A549 (cell line): Measurements from ENCODE around the gene PRIMA1. TPM values are rescaled to one million over a fixed set of nuclear protein-coding genes. Genes with fewer than 3 reads are reported as not detected.
A peak's percentile ranks its signal among the peaks of the same experiment; 100 is the strongest.

ENCODE experiments used
- ATAC-seq, 2 experiments: fragments of 200-7000 bp in 1 of 2; fragments of >200 bp in 1 of 2; cut with Nextera tagmentation in 1 of 2; cut with Tn5 transposase in 1 of 2; 3 replicates each; pipeline versions ENCODE4 v1.8.0 to v1.9.1; 2018 to 2020; ENCODE audit warnings: mild to moderate bottlenecking in 1 of 2, moderate library complexity in 1 of 2
- CTCF ChIA-PET: fragments of 300-600 bp; sonication (Branson Sonifier 250); formaldehyde crosslinking; extraction: SDS; loops from one replicate; lab custom pipeline; 2021; ENCODE audit warnings: antibody characterized with exemption, inconsistent platforms; lab: Yijun Ruan, JAX
- POLR2A ChIA-PET: fragments of 350-600 bp; formaldehyde crosslinking; extraction: SDS; loops from one replicate; lab custom pipeline; 2021; ENCODE audit warnings: antibody characterized with exemption, inconsistent platforms; lab: Yijun Ruan, JAX
- DNase-seq, 2 experiments: peaks; one replicate each; pipeline versions ENCODE4 v3.0.0 to v3.0.0-alpha.2; 2011 to 2016; ENCODE audit warnings: low read depth in 1 of 2, low spot score in 1 of 2
- FAIRE-seq: peaks from 2 replicates; lab custom pipeline; 2011; peaks lifted over from hg19 to GRCh38; lab: Jason Lieb, UNC
- H3K27ac ChIP-seq, 2 experiments: fragments of >200 bp; sonication (Bioruptor Twin); formaldehyde crosslinking; 3 replicates each; pipeline ENCODE4 v1.5.1; 2016 to 2017
- H3K4me1 ChIP-seq: fragments of >200 bp; sonication (Bioruptor Twin); formaldehyde crosslinking; 3 replicates; pipeline ENCODE4 v1.6.1; 2016
- H3K4me2 ChIP-seq: fragments of >200 bp; sonication (Bioruptor Twin); formaldehyde crosslinking; 3 replicates; pipeline ENCODE4 v1.6.1; 2016
- H3K4me3 ChIP-seq: fragments of >200 bp; sonication (Bioruptor Twin); formaldehyde crosslinking; 3 replicates; pipeline ENCODE4 v1.5.1; 2016
- H3K9me3 ChIP-seq: fragments of >200 bp; sonication (Bioruptor Twin); formaldehyde crosslinking; 3 replicates; pipeline ENCODE4 v1.6.1; 2016
- EP300 ChIP-seq, 2 experiments: fragments of >200 bp; sonication (Bioruptor Twin); formaldehyde crosslinking; IDR thresholded peaks; 2 replicates in 1 of 2; 3 replicates in 1 of 2; pipeline ENCODE4 v1.6.1; 2016 to 2017
- FOSB ChIP-seq: fragments of 250-450 bp; sonication (Bioruptor Pico); IDR thresholded peaks from 2 replicates; pipeline ENCODE4 v1.5.0; 2020; ENCODE audit warnings: mild to moderate bottlenecking, moderate library complexity
- FOSL2 ChIP-seq, 2 experiments: fragments of 450-650 bp in 1 of 2; fragments of >200 bp in 1 of 2; sonication (Bioruptor Twin) in 1 of 2; formaldehyde crosslinking; IDR thresholded peaks; 2 replicates each; pipeline versions ENCODE4 v1.5.0 to v1.6.1; 2016 to 2020; ENCODE audit warnings: mild to moderate bottlenecking in 1 of 2, moderate library complexity in 1 of 2
- GATA3 ChIP-seq: IDR thresholded peaks from 2 replicates; pipeline ENCODE4 v1.6.1; 2012; ENCODE audit warnings: borderline replicate concordance
- HEYL ChIP-seq: fragments of 250-450 bp; sonication (Bioruptor Pico); IDR thresholded peaks from 2 replicates; pipeline ENCODE4 v1.8.0; 2021; ENCODE audit warnings: mild to moderate bottlenecking, moderate library complexity
- HOXA7 ChIP-seq: fragments of 250-450 bp; sonication (Bioruptor Pico); IDR thresholded peaks from 2 replicates; pipeline ENCODE4 v1.5.0; 2020; ENCODE audit warnings: mild to moderate bottlenecking, moderate library complexity
- JUNB ChIP-seq: fragments of >200 bp; sonication (Bioruptor Twin); formaldehyde crosslinking; IDR thresholded peaks from 2 replicates; pipeline ENCODE4 v1.6.1; 2016
- RFX5 ChIP-seq: fragments of 450-650 bp; IDR thresholded peaks from 2 replicates; pipeline ENCODE4 v1.7.1; 2014; ENCODE audit warnings: antibody characterized with exemption, mild to moderate bottlenecking, moderate library complexity
- RNF2 ChIP-seq: fragments of 200-600 bp; sonication (generic); IDR thresholded peaks from 2 replicates; pipeline ENCODE4 v1.6.1; 2016; ENCODE audit warnings: low read depth, mild to moderate bottlenecking, antibody characterized with exemption, moderate library complexity, borderline replicate concordance
- TP53 ChIP-seq: fragments of 250-450 bp; sonication (Bioruptor Pico); IDR thresholded peaks from 2 replicates; pipeline ENCODE4 v1.5.0; 2021; ENCODE audit warnings: mild to moderate bottlenecking, moderate library complexity
- ZC3H11A ChIP-seq: fragments of 450-650 bp; IDR thresholded peaks from 2 replicates; pipeline ENCODE4 v1.6.1; 2014; ENCODE audit warnings: antibody characterized with exemption, mild to moderate bottlenecking
- ZSCAN20 ChIP-seq: fragments of 250-450 bp; sonication (Bioruptor Pico); IDR thresholded peaks from 2 replicates; pipeline ENCODE4 v1.8.0; 2022; ENCODE audit warnings: mild to moderate bottlenecking, moderate library complexity
- WGBS: methylation state at CpG from one replicate; pipeline ENCODE4 v1.1.6; 2017; ENCODE audit errors: missing lambda C conversion rate; 5-methylcytosine and 5-hydroxymethylcytosine counted together
- polyA plus RNA-seq, 4 experiments: library from polyadenylated mRNA; depleted of rRNA in 3 of 4; stranded (reverse); fragments of >200 nt; fragmentation: RNase III in 1 of 4; extraction: RNeasy Plus Mini Kit Qiagen cat#74134 plus additional on column Dnase treatment in 1 of 4; gene quantifications; 2 replicates in 3 of 4; 3 replicates in 1 of 4; pipeline ENCODE4 v1.2.3, GENCODE V29; 2011 to 2017
- TF ChIP-seq, protein P1 (sequence below): fragments of >200 bp; sonication (Bioruptor Twin); formaldehyde crosslinking; IDR thresholded peaks from 2 replicates; pipeline ENCODE4 v1.6.1; 2016
- TF ChIP-seq, protein P2 (sequence below): fragments of 250-450 bp; sonication (Bioruptor Pico); IDR thresholded peaks from 2 replicates; pipeline ENCODE4 v1.5.0; 2020; ENCODE audit warnings: low read depth, mild to moderate bottlenecking, moderate library complexity
- TF ChIP-seq, protein P3 (sequence below): fragments of 250-450 bp; sonication (Bioruptor Pico); IDR thresholded peaks from 2 replicates; pipeline ENCODE4 v1.5.0; 2021; ENCODE audit warnings: mild to moderate bottlenecking, moderate library complexity, borderline replicate concordance
- TF ChIP-seq, protein P4 (sequence below): fragments of >200 bp; sonication (Bioruptor Twin); formaldehyde crosslinking; IDR thresholded peaks from 3 replicates; pipeline ENCODE4 v1.5.1; 2016

Gene PRIMA1
- polyA plus RNA-seq, 2 of the 4 experiments (the other 2 are of a cell fraction): 0.14 to 0.17 TPM

DNA sequence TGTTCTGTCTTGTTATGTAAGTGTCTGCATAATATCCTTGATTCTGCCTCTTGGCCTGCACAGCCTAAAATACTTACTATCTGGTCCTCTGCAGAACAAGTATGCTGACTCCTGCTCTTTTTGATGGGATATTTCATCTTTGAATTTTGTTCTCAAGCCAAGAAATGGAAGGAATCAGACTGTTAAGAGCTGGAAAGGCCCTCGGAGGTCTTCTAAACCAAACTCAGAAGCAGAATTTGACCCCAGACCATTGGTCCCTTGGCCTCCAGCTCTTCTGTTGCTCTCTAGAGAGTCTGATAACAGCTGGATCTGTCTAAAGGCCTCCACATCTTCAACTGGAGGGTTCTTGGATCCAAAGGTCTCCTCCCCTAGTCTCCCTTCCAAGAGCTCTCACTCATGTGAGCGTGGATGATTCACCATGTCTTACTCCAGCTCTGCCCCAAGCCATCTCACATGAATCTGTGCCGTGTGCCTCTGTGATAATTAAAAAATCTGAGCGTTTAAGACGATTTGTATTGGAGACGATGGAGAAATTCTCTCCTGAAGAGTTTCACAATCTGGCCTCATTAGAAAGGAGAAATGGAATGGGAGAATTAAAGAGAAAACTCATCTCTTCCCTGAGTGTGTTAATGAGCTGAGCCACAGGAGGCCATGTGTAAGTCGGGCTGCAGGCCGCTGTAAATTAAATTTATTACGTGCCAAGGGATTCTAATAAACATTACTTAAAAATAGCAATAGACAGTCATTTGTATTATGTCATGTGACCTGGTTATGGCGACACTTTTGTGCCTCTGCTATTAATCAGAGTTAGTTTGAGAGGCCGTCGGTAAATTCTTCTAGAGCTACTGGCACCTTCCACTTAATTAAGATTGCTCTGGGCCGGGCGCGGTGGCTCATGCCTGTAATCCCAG, 15.4 kb upstream of the PRIMA1 start:
- ATAC-seq: no peak
- CTCF ChIA-PET: interaction anchor here (0.5 to 0.7 kb wide), 2 partner anchors 38 to 147 kb away, joined by 3 read pairs; no protein-coding TSS in a partner anchor
- no peak overlapping the region for H3K4me3 ChIP-seq
- POLR2A ChIA-PET: no interaction called here
- 62% methylated on average over 15 of the region's 15 CpGs for WGBS
- DNase-seq: no peak
- no peak for TF ChIP-seq ZC3H11A
- TF ChIP-seq FOSB (CRISPR knock-in tag): no peak
- TF ChIP-seq JUNB: no peak
- no peak for TF ChIP-seq HOXA7
- TF ChIP-seq RFX5: no peak
- TF ChIP-seq, protein P1, sequence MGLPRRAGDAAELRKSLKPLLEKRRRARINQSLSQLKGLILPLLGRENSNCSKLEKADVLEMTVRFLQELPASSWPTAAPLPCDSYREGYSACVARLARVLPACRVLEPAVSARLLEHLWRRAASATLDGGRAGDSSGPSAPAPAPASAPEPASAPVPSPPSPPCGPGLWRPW: no peak
- no peak for TF ChIP-seq EP300 (IDR thresholded peaks at IDR 0.05)
- TF ChIP-seq GATA3: no peak
- TF ChIP-seq, protein P2, sequence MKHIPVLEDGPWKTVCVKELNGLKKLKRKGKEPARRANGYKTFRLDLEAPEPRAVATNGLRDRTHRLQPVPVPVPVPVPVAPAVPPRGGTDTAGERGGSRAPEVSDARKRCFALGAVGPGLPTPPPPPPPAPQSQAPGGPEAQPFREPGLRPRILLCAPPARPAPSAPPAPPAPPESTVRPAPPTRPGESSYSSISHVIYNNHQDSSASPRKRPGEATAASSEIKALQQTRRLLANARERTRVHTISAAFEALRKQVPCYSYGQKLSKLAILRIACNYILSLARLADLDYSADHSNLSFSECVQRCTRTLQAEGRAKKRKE: no peak
- no peak for TF ChIP-seq TP53
- H3K4me2 ChIP-seq: no peak overlapping the region
- no peak overlapping the region for H3K27ac ChIP-seq
- FAIRE-seq: no peak
- no peaks in the 10 kb centered on the region for H3K9me3 ChIP-seq
- H3K4me1 ChIP-seq: no peaks in the 10 kb centered on the region

DNA sequence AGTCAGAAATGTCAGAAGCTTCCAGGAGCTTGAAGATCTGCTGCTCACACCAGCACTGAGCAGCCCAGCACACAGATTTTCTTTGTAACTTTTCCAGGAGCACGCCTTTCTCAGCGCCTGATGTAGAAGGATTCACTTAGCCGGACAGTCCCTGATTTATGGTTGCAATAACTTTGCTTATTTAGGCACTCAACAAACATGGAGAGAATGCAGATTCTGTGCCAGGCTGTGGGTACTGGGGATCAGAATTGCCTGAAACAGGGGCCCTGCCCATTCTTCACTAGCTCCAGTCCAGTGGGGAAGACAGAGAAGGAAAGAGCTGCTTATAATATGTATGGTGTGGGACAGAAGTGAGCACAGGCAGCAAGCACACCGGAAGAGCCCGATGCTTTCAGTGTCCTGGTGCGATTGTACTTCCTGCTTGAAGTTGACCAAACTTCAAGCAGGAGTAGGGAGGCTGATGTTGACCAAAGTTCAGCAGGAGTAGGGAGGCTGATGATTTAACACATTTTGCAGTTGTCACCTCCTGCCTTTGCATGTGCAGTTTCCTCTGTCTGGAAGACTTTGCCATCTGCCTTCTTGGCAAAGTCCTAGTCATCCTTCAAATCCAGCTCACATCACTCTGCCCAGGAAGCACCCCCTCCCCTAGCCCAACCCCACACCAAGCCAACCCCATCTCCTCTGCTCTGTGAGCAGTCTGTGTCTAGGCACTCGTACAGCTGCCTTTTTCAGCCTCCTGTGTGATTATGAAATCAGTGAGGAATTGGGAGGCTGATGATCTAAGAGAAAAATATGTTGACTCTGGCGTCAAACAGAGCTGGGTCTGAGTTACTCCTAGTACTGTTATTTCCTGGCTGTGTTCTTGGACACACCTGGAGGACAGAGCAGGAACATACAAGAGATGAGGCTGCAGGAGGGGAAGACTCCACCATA, 12.0 kb upstream of the PRIMA1 start:
- TF ChIP-seq, protein P3, sequence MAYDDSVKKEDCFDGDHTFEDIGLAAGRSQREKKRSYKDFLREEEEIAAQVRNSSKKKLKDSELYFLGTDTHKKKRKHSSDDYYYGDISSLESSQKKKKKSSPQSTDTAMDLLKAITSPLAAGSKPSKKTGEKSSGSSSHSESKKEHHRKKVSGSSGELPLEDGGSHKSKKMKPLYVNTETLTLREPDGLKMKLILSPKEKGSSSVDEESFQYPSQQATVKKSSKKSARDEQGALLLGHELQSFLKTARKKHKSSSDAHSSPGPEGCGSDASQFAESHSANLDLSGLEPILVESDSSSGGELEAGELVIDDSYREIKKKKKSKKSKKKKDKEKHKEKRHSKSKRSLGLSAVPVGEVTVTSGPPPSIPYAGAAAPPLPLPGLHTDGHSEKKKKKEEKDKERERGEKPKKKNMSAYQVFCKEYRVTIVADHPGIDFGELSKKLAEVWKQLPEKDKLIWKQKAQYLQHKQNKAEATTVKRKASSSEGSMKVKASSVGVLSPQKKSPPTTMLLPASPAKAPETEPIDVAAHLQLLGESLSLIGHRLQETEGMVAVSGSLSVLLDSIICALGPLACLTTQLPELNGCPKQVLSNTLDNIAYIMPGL: no peak
- no peak for TF ChIP-seq HEYL
- no peak for TF ChIP-seq FOSL2 (IDR thresholded peaks at IDR 0.05)
- no peak for TF ChIP-seq FOSL2 (CRISPR knock-in tag; IDR thresholded peaks at IDR 0.05)
- no peak for TF ChIP-seq RNF2
- TF ChIP-seq, protein P4, sequence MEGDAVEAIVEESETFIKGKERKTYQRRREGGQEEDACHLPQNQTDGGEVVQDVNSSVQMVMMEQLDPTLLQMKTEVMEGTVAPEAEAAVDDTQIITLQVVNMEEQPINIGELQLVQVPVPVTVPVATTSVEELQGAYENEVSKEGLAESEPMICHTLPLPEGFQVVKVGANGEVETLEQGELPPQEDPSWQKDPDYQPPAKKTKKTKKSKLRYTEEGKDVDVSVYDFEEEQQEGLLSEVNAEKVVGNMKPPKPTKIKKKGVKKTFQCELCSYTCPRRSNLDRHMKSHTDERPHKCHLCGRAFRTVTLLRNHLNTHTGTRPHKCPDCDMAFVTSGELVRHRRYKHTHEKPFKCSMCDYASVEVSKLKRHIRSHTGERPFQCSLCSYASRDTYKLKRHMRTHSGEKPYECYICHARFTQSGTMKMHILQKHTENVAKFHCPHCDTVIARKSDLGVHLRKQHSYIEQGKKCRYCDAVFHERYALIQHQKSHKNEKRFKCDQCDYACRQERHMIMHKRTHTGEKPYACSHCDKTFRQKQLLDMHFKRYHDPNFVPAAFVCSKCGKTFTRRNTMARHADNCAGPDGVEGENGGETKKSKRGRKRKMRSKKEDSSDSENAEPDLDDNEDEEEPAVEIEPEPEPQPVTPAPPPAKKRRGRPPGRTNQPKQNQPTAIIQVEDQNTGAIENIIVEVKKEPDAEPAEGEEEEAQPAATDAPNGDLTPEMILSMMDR: no peak
- TF ChIP-seq ZSCAN20 (CRISPR knock-in tag): no peak
- TF ChIP-seq, all 56 proteins: peak for 0
- Histone ChIP-seq H3K4me1 (no peaks in the 10 kb centered on the region), H3K4me2 (no peak overlapping the region), H3K9me3 (no peaks in the 10 kb centered on the region), H3K27ac (no peak overlapping the region), H3K4me3 (no peak overlapping the region)
- WGBS: 25% methylated on average over 8 of the region's 8 CpGs
- CTCF ChIA-PET: interaction anchor here (0.8 kb wide), 1 partner anchor 15 kb away, joined by 3 read pairs; no protein-coding TSS in a partner anchor
- POLR2A ChIA-PET: no interaction called here
- ATAC-seq (peak; percentile 47 to 60; a peak in 1 of 6 replicates), DNase-seq (no peak), FAIRE-seq (no peak)
